Left ventricle myocardium inferior (tissue), 1 donor: ENCODE data around the gene BCL2. TPM values are rescaled to one million over a fixed set of nuclear protein-coding genes. Genes with fewer than 3 reads are reported as not detected.

Source experiments
- DNase-seq: peaks from one replicate; pipeline ENCODE4 v3.0.0-alpha.2; 2020
- H3K27ac ChIP-seq: fragments of 200-600 bp; replicated peaks from 2 replicates; pipeline ENCODE4 v1.8.0; 2021
- H3K27me3 ChIP-seq: fragments of 200-600 bp; 2 replicates; pipeline ENCODE4 v1.8.0; 2021; ENCODE audit warnings: low read depth
- H3K36me3 ChIP-seq: fragments of 200-600 bp; 2 replicates; pipeline ENCODE4 v1.8.0; 2021
- H3K4me1 ChIP-seq: fragments of 200-600 bp; 2 replicates; pipeline ENCODE4 v1.8.0; 2021
- H3K4me3 ChIP-seq: fragments of 200-600 bp; 2 replicates; pipeline ENCODE4 v1.8.0; 2021; ENCODE audit warnings: mild to moderate bottlenecking, moderate library complexity
- H3K9me3 ChIP-seq: fragments of 200-600 bp; replicated peaks from 2 replicates; pipeline ENCODE4 v1.8.0; 2021
- intact Hi-C: fragments of 100-400 bp; cut with micrococcal nuclease; formaldehyde crosslinking; loops from one replicate; pipeline ENCODE4 v1.11.0; 2022
- total RNA-seq: library from RNA; stranded (reverse); fragmentation: NEBNext Ultra II Directional; extraction: Animal tissue kit (Norgen Biotek cat#: 25700); gene quantifications from one replicate; pipeline ENCODE4 v1.2.1, GENCODE V29; 2021
- TF ChIP-seq, protein P1 (sequence below): fragments of 200-600 bp; IDR thresholded peaks from 2 replicates; pipeline ENCODE4 v1.8.0; 2021; ENCODE audit warnings: antibody characterized with exemption, mild to moderate bottlenecking, borderline replicate concordance
- donor health status: DM: no; HTN: yes; CAD: no; lungs with severe emphysema.

Gene BCL2
- total RNA-seq, 1 donor from 2014 or later: 7.3 TPM

DNA sequence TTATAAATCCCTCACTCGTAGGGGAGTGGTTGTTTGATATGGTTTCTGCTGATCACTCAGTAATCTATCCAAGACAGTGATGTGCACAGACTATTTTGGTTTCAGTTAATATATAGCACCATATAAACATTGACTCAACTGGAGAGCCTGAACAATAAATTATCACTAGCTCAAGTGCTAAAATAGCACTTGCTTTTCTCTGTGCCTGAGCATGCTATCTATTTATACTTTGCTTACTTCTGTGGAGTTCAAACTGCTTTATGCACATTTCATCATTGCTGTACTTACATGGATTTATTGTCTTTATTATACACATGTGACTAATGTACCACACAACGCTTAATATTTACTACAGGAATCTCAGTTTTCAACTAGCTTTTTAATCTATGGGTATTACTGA is 133.6 kb downstream of the BCL2 start:
- Histone ChIP-seq H3K4me3 (no peak overlapping the region), H3K27ac (peak overlapping the region; percentile 77), H3K4me1 (peaks cover 55% of the 10 kb centered on the region), H3K36me3 (no peaks in the 10 kb centered on the region), H3K27me3 (no peaks in the 10 kb centered on the region), H3K9me3 (peaks cover 4% of the 10 kb centered on the region)
- no peak for DNase-seq
- intact Hi-C loops: no loop called here
- TF ChIP-seq, protein P1, sequence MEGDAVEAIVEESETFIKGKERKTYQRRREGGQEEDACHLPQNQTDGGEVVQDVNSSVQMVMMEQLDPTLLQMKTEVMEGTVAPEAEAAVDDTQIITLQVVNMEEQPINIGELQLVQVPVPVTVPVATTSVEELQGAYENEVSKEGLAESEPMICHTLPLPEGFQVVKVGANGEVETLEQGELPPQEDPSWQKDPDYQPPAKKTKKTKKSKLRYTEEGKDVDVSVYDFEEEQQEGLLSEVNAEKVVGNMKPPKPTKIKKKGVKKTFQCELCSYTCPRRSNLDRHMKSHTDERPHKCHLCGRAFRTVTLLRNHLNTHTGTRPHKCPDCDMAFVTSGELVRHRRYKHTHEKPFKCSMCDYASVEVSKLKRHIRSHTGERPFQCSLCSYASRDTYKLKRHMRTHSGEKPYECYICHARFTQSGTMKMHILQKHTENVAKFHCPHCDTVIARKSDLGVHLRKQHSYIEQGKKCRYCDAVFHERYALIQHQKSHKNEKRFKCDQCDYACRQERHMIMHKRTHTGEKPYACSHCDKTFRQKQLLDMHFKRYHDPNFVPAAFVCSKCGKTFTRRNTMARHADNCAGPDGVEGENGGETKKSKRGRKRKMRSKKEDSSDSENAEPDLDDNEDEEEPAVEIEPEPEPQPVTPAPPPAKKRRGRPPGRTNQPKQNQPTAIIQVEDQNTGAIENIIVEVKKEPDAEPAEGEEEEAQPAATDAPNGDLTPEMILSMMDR: no peak

DNA sequence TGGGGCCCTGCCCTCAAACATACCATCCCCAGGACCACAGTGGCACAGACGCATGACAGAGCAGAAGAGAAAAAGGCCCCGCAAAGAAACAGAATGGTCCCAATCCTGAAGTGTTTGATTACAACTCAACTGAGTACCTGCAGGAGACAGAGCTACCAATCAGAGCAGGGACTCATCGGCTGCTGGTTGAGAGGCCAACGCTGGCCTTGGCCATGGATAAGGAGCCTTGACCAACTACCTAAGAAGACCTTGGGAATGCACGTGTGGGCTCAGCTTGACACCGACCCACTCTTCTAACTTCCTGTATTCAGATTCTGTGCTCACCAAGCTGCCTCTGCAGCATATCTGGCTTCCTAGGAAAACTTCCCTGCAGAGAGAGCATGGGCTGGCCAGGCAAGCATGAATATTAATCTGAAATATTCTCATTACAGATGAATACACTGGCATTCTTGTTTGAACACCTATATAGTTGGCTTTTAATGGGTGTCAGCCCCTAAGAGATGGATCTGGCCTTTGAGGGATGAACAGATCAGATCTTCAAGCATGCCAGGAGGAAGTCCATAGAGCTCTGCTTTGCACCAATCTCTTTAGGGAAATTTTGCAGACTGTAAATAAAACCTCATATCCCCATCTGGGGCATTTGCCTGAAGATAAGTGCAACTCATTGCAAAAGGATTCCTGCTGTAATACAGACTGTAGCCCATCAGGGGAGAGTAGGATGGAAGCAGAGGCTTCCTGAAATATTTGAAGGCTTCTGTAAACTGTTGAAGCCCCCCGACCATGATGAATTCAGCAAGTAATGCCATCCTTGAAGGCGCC is 135.4 kb downstream of the BCL2 start:
- Histone ChIP-seq H3K4me3 (no peak overlapping the region), H3K27ac (no peak overlapping the region), H3K27me3 (no peaks in the 10 kb centered on the region), H3K4me1 (peaks cover 62% of the 10 kb centered on the region), H3K9me3 (no peaks in the 10 kb centered on the region), H3K36me3 (no peaks in the 10 kb centered on the region)
- TF ChIP-seq, protein P1: no peak
- intact Hi-C loops: no loop called here
- no peak for DNase-seq

DNA sequence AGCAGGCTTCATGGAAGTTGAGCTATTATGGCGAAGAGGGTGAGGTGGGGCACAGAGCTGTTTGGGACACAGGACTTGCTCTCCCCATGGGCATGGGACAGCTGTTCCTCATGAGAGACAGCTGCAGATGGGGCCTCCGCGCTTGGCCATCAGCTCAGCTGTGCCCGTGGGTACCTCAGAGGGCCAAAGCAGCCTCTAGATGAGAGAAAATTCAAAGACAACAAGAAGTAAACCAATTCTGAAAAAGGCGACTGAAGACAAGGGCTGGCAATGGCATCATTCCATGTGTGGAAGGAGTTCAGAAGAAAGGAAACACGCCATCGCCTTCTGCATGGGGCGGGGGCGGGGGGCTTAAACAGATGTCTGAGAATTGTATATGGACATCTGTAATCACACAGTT is 136.2 kb downstream of the BCL2 start:
- H3K27me3 ChIP-seq: no peaks in the 10 kb centered on the region
- no peaks in the 10 kb centered on the region for H3K36me3 ChIP-seq
- no peak for DNase-seq
- H3K4me3 ChIP-seq: no peak overlapping the region
- TF ChIP-seq, protein P1: no peak
- H3K9me3 ChIP-seq: no peaks in the 10 kb centered on the region
- no peak overlapping the region for H3K27ac ChIP-seq
- H3K4me1 ChIP-seq: peaks cover 69% of the 10 kb centered on the region
- intact Hi-C loops: no loop called here

DNA sequence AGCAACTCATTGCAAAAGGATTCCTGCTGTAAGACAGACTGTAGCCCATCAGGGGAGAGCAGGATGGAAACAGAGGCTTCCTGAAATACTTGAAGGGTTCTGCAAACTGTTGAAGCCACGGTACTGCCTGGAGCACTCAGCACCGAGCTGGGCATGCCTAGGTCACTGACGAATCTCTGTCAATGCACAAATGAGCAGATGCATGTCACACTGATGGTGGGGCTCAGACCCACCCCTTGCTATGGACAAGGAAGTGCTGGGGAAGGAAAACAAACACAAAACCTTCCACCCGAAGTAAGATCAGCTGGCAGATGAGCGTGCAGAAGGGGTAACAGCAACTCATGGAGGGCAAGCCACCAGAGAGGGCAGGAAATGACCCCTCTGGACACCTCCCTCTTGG is 136.7 kb downstream of the BCL2 start:
- TF ChIP-seq, protein P1: no peak
- no peak for DNase-seq
- intact Hi-C loops: no loop called here
- H3K27me3 ChIP-seq: no peaks in the 10 kb centered on the region
- no peaks in the 10 kb centered on the region for H3K9me3 ChIP-seq
- H3K27ac ChIP-seq: no peak overlapping the region
- H3K4me1 ChIP-seq: peaks cover 71% of the 10 kb centered on the region
- H3K36me3 ChIP-seq: no peaks in the 10 kb centered on the region
- H3K4me3 ChIP-seq: no peak overlapping the region

DNA sequence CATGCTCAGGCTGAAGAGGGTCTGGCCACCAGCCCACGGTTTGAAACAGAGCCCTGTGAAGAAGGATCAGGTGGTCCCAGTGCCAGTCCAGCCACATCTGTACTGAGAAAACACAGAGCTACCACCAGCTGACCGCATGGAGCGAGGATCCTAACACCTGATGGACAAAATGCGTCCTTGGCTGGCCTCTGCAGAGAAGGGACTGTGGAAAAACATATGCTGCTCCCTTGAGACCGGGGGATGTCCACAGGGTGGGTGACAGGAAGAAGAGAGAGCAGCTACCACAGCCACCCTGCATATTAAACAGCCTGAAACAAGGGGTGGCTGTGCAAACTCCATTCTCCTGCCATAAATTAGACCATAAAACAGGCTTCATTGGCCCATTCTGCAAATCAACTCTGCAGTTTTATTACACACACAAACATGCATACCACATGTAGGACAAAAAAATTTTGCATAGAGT is 137.2 kb downstream of the BCL2 start:
- no peak for DNase-seq
- Histone ChIP-seq H3K27ac (no peak overlapping the region), H3K4me3 (no peak overlapping the region)

More for the DNA sequence above, 137.2 kb downstream of the BCL2 start:
- Histone ChIP-seq H3K27me3 (no peaks in the 10 kb centered on the region), H3K4me1 (peaks cover 68% of the 10 kb centered on the region), H3K36me3 (no peaks in the 10 kb centered on the region), H3K9me3 (no peaks in the 10 kb centered on the region)
- TF ChIP-seq, protein P1: no peak
- intact Hi-C loops: no loop called here
